Measurements from ENCODE around the gene AQP12B. TPM values are rescaled to one million over a fixed set of nuclear protein-coding genes. Genes with fewer than 3 reads are reported as not detected.

The AQP12B gene
- total and polyA plus RNA-seq, 2 of the 8 experiments (the other 6 are each of a cell fraction or from before 2014, with no cell fraction given), result not detected

DNA sequence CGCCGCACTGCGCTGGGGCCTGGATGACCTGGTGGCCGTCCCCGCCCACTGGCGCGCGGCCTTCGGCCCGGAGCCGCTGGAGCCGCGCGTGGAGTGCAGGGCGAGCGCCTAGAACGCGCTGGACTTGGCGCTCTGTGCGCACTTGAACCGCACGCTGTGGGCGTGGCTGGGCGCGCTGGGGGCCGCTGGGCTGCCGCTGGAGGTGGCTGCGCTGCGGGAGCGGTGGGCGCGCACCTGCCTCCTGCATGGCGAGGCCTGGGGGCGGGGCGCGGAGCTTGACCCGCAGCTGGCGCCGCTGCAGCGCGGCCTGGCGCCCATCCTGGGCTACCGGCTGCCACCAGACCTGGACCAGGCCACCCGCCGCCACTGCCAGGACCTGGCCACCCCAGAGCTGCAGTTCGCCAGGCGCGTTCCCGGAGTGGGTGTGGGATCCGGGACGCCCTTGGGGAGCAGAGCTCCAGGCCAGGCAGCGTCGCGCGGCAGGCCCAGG, 9.9 kb downstream of the AQP12B start:
- no peaks in the 10 kb centered on the region for H3K79me2 ChIP-seq (ENCODE audit: control insufficient read depth in 1 of 2, insufficient read depth in 2 of 2, low read length in 2 of 2)
- H2AFZ ChIP-seq (ENCODE audit: low read length), result no peak overlapping the region
- H2BK5ac ChIP-seq (ENCODE audit: low read depth, low read length), result no peak overlapping the region
- H3K4ac ChIP-seq (replicated peaks; ENCODE audit: insufficient read length, low read depth, low read length), result no peak overlapping the region
- peaks cover 2% of the 10 kb centered on the region; the same call in 1 of the 2 replicates for H3K23me2 ChIP-seq (ENCODE audit: low read depth, low read length)
- no peaks in the 10 kb centered on the region for H4K20me1 ChIP-seq (replicated peaks in 1 of 2; ENCODE audit: control insufficient read depth in 1 of 2, insufficient read depth in 2 of 2, low read length in 2 of 2)
- no peak overlapping the region for H2BK120ac ChIP-seq (replicated peaks; ENCODE audit: low read depth, low read length)
- no peak overlapping the region for H3K56ac ChIP-seq (replicated peaks; ENCODE audit: insufficient read length, low read depth, low read length)
- no peak overlapping the region for H3K9ac ChIP-seq (replicated peaks in 1 of 4; ENCODE audit: extremely low read depth in 1 of 4, low read depth in 3 of 4, low read length in 3 of 4)
- H4K5ac ChIP-seq (ENCODE audit: insufficient read length, low read depth, low read length), result no peak overlapping the region
- no peak overlapping the region for H2BK12ac ChIP-seq (ENCODE audit: low read depth, low read length)
- no peak overlapping the region for H2BK15ac ChIP-seq (ENCODE audit: low read length)
- H4K91ac ChIP-seq (replicated peaks; ENCODE audit: insufficient read length, low read length), result no peak overlapping the region
- no peak overlapping the region for H3K14ac ChIP-seq (ENCODE audit: insufficient read length)
- POLR2A ChIA-PET (ENCODE audit: partially characterized antibody), result no interaction called here
- no peak overlapping the region for H3K18ac ChIP-seq (ENCODE audit: extremely low read depth, low read length)
- CTCF ChIA-PET (ENCODE audit: partially characterized antibody), result interaction anchor here (0.6 to 0.7 kb wide), 4 partner anchors 46 to 624 kb away, joined by 3 to 4 read pairs (median 4); no protein-coding TSS in a partner anchor
- no peaks in the 10 kb centered on the region for H3K4me1 ChIP-seq (replicated peaks in 1 of 4; ENCODE audit: control insufficient read depth in 3 of 4, insufficient read depth in 4 of 4, low read length in 3 of 4)
- H4K8ac ChIP-seq (ENCODE audit: extremely low read depth, insufficient read depth, low read length), result no peak overlapping the region
- H2AK5ac ChIP-seq (ENCODE audit: low read depth, low read length), result no peak overlapping the region
- no peak overlapping the region; a peak in 1 of 8 replicates for H3K4me3 ChIP-seq (ENCODE audit: extremely low read depth in 1 of 4, insufficient read depth in 2 of 4, low read depth in 3 of 4, low read length in 4 of 4)
- peak overlapping the region; percentile 17 to 38; a peak in 2 of 4 replicates for H3K4me2 ChIP-seq (ENCODE audit: insufficient read depth in 1 of 2, low read depth in 2 of 2, low read length in 2 of 2)
- TF ChIP-seq TAF7 (optimal IDR thresholded peaks at IDR 0.05; ENCODE audit: borderline replicate concordance, low read depth, low read length), result no peak
- no peak for TF ChIP-seq POU5F1 (IDR thresholded peaks at IDR 0.05; ENCODE audit: low read depth, low read length)
- TF ChIP-seq SIN3A (conservative IDR thresholded peaks at IDR 0.05 in 1 of 2, IDR thresholded peaks at IDR 0.05 in 1 of 2; ENCODE audit: low read depth in 1 of 2, low read length in 2 of 2), result no peak
- no peak for TF ChIP-seq TAF1 (IDR thresholded peaks at IDR 0.05; ENCODE audit: low read depth, low read length)
- no peak for TF ChIP-seq BACH1 (IDR thresholded peaks at IDR 0.05; ENCODE audit: low read length)
- TF ChIP-seq, protein P1, sequence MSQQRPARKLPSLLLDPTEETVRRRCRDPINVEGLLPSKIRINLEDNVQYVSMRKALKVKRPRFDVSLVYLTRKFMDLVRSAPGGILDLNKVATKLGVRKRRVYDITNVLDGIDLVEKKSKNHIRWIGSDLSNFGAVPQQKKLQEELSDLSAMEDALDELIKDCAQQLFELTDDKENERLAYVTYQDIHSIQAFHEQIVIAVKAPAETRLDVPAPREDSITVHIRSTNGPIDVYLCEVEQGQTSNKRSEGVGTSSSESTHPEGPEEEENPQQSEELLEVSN (IDR thresholded peaks at IDR 0.05), result 0 out of 2 replicates have a peak, but pooled peaks have one; percentile 14
- TF ChIP-seq SIX5 (IDR thresholded peaks at IDR 0.05; ENCODE audit: low read depth, low read length), result no peak
- no peak for TF ChIP-seq HDAC6 (IDR thresholded peaks at IDR 0.05; ENCODE audit: low read depth, low read length)
- TF ChIP-seq KDM1A (IDR thresholded peaks at IDR 0.05; ENCODE audit: borderline replicate concordance, low read length), result no peak
- TF ChIP-seq MAFK (IDR thresholded peaks at IDR 0.05; ENCODE audit: low read depth, low read length), result no peak
- peak; percentile 45; the same call in 1 of the 2 replicates for TF ChIP-seq GABPA (IDR thresholded peaks at IDR 0.05; ENCODE audit: borderline replicate concordance, insufficient read depth, low read length)
- TF ChIP-seq POLR2AphosphoS5 (IDR thresholded peaks at IDR 0.05; ENCODE audit: low read depth, low read length), result no peak
- DNase-seq (ENCODE audit: low read depth in 1 of 2, low spot score in 2 of 2) (peak in 1 of 2 experiments; percentile 52), FAIRE-seq (no peak)
- no peak overlapping the region for H3K27ac ChIP-seq (ENCODE audit: low read depth, low read length)
- H3K9me3 ChIP-seq (ENCODE audit: insufficient read depth in 2 of 2, low read depth in 1 of 2, low read length in 1 of 2), result no peaks in the 10 kb centered on the region
- WGBS, 2 experiments (ENCODE audit: extremely low coverage in 1 of 2, insufficient coverage in 1 of 2, insufficient read length in 1 of 2, insufficient replicate concordance in 2 of 2, low coverage in 1 of 2, low lambda C conversion rate in 2 of 2, missing lambda C conversion rate in 1 of 2), result 77% methylated on average over 50 of the region's 55 CpGs; no CpG with 5 or more reads in 1 of the 2 experiments
- no peak overlapping the region for H3K23ac ChIP-seq (ENCODE audit: insufficient read length)
- H2BK20ac ChIP-seq (ENCODE audit: low read length), result no peak overlapping the region
- 0 out of 7 replicates have a peak, but pooled peaks cover 0 to 6% (median 0%) of the 10 kb centered on the region in 4 experiments for H3K27me3 ChIP-seq (replicated peaks in 1 of 4; ENCODE audit: control insufficient read depth in 3 of 4, extremely low read depth in 1 of 4, insufficient read depth in 3 of 4, low read length in 3 of 4)
- no peaks in the 10 kb centered on the region for H3K79me1 ChIP-seq (ENCODE audit: low read depth, low read length)
- no peaks in the 10 kb centered on the region for H3K36me3 ChIP-seq (ENCODE audit: control insufficient read depth in 2 of 4, insufficient read depth in 4 of 4, low read length in 3 of 4)
